ENCODE data around the gene DCTN4. TPM values are rescaled to one million over a fixed set of nuclear protein-coding genes. Genes with fewer than 3 reads are reported as not detected.

Gene DCTN4
- total RNA-seq, 2 donors from 2014 or later, result 40.8 to 45.2 TPM

DNA sequence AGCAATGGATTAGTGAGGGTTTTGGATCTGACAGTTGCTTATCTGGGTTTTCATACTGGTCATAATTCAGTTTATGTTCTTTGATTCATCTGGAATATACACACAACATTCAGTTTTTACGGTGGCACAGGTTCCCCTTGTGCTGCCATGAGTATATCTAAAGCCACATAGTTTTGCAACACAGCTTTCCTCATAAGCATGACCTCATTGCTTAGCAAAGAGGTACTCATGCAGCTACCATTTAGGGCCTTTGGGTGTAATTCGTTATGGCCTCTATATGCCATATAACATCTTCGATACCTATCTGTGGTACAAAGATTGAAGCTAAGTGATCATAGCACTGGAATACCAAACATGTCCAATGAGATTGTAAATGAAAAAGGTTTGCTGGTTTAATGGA, 55.1 kb downstream of the DCTN4 start:
- Histone ChIP-seq H3K27me3 (no peaks in the 10 kb centered on the region), H3K36me3 (peaks cover 2% of the 10 kb centered on the region), H3K4me1 (peaks cover 9% of the 10 kb centered on the region), H3K9me3 (no peaks in the 10 kb centered on the region), H3K27ac (no peak overlapping the region), H3K9ac (ENCODE audit: low read depth in 2 of 2, low read length in 2 of 2) (no peak overlapping the region), H3K4me3 (no peak overlapping the region)
- no peak for DNase-seq
- TF ChIP-seq, protein P1, sequence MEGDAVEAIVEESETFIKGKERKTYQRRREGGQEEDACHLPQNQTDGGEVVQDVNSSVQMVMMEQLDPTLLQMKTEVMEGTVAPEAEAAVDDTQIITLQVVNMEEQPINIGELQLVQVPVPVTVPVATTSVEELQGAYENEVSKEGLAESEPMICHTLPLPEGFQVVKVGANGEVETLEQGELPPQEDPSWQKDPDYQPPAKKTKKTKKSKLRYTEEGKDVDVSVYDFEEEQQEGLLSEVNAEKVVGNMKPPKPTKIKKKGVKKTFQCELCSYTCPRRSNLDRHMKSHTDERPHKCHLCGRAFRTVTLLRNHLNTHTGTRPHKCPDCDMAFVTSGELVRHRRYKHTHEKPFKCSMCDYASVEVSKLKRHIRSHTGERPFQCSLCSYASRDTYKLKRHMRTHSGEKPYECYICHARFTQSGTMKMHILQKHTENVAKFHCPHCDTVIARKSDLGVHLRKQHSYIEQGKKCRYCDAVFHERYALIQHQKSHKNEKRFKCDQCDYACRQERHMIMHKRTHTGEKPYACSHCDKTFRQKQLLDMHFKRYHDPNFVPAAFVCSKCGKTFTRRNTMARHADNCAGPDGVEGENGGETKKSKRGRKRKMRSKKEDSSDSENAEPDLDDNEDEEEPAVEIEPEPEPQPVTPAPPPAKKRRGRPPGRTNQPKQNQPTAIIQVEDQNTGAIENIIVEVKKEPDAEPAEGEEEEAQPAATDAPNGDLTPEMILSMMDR (IDR thresholded peaks at IDR 0.05), result no peak
- intact Hi-C loops (cut with DNase I), result loop anchor here (5.0 kb wide), 1 partner anchor 74 kb away; the partner anchor contains the start of gene SMIM3

DNA sequence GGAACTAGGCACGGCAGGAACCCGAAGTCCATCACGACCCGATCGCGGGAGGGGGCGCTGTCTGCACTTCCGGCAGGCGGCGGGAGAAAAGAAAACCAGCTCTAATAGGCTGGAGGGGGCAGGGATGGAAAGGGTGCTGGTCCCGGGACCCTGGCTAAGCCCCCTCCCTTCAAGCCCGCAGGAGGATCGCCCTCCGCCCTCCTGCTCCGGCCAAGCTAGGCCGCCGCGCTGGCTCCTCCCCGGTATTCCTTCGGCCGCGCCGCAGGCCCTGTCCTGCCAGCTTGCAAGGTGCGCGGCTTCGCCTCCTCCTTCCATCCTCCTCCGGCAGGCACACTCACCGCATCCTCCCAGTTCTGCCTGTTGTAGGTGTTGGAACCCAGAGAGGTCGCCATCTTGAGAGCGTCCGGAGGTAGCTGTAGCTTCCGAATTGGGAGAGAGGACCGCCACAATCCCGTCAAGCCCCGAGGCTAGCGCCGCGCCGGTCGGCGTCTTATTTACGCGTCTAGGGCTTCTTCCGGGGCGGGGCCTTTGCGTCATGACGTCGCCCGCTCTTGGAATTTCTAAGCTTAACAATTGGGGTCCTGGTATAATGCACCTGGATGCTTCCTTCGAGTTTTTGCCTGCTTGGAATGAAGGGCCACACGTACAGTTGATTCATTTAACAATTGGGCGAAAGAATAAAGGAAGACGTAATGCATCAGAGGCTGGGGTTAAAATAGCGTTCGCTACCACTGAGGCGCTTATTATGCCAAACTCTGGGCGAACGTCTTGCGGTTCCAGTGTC, 58.0 kb downstream of the DCTN4 start, which contains the start of gene RBM22:
Gene RBM22 (minus strand): TSS at position 469 of the 784 bp plus-strand sequence. CDS start 77 bp downstream, at position 392.
- Histone ChIP-seq H3K9ac (ENCODE audit: low read depth in 2 of 2, low read length in 2 of 2) (peak within 1 kb of the TSS; percentile 90 to 96), H3K4me3 (peak within 1 kb of the TSS; percentile 96), H3K36me3 (peaks cover 17% of the 10 kb centered on the region), H3K27me3 (no peaks in the 10 kb centered on the region), H3K9me3 (no peaks in the 10 kb centered on the region), H3K4me1 (peaks cover 9% of the 10 kb centered on the region), H3K27ac (peak within 1 kb of the TSS; percentile 93)
- TF ChIP-seq, protein P1 (IDR thresholded peaks at IDR 0.05), result peak; percentile 60
- DNase-seq, result peak; percentile 95
- intact Hi-C loops (cut with DNase I), result loop anchor here (5.0 kb wide), 1 partner anchor 77 kb away; the partner anchor contains the start of gene SMIM3

DNA sequence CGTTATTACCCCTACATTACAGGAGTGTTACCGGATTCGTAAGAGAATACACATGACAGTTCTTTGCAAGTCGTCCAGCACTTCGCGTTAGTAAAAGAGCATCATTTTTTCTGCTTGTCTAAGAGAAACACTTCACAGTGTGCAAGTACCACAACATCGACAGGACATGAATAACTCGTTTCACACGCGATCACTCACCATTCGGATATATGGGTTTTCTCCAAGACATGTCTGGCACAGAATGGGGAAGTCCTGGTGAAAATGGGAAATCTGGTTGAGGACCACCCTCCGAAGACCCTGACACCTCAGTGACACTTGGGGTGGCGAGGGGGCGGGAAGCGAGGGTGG, 58.6 kb downstream of the DCTN4 start:
- no peaks in the 10 kb centered on the region for H3K9me3 ChIP-seq
- TF ChIP-seq, protein P1 (IDR thresholded peaks at IDR 0.05), result no peak
- peak overlapping the region; percentile 93 for H3K27ac ChIP-seq
- H3K9ac ChIP-seq (ENCODE audit: low read depth in 2 of 2, low read length in 2 of 2), result peak overlapping the region; percentile 90 to 96
- no peaks in the 10 kb centered on the region for H3K27me3 ChIP-seq
- peak overlapping the region; percentile 96 for H3K4me3 ChIP-seq
- no peak for DNase-seq
- peaks cover 20% of the 10 kb centered on the region for H3K36me3 ChIP-seq
- intact Hi-C loops (cut with DNase I), result loop anchor here (5.0 kb wide), 1 partner anchor 77 kb away; the partner anchor contains the start of gene SMIM3
- H3K4me1 ChIP-seq, result peaks cover 9% of the 10 kb centered on the region

DNA sequence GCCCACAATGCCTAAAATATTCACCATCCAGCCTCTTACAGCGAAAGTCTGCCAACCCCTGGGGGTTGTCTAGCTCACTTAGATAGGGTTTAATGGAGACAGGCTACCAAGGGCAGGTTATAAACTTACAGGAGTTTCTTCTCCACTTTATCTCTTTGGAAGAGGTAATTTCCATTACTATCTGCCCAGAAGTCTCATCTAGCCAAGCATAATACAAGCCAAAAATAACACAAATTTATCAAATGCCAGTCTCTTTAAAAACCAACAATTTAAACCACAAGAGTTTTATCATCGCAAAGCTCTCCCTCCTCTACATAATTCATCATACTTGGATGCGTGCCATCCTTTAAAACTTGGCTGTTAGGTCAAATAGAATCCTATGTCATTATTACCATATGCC, 64.2 kb downstream of the DCTN4 start:
- H3K9me3 ChIP-seq, result no peaks in the 10 kb centered on the region
- H3K4me3 ChIP-seq, result no peak overlapping the region
- H3K36me3 ChIP-seq, result peaks cover 42% of the 10 kb centered on the region
- H3K27me3 ChIP-seq, result no peaks in the 10 kb centered on the region
- H3K9ac ChIP-seq (ENCODE audit: low read depth in 2 of 2, low read length in 2 of 2), result no peak overlapping the region
- intact Hi-C loops (cut with DNase I), result no loop called here
- no peak overlapping the region for H3K27ac ChIP-seq
- TF ChIP-seq, protein P1 (IDR thresholded peaks at IDR 0.05), result no peak
- DNase-seq, result no peak
- peaks cover 5% of the 10 kb centered on the region for H3K4me1 ChIP-seq

DNA sequence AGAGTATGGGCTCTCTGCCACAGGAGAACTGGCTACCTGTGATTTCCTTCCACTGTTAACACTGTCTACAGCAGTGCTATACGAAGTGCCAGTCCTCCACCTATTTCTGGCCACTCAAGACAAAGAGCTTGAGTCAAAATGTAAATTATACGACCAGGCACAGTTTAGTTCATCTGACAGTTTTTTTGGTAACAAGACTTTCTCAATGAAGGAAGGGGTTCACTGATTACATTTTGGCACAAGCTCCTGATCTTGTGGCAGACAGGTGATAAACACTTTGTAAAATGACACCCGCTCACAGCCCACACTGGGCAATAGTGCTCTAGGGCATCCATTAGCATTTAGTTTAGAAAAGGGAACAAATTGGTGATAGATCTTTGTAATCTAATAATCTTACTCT, 66.5 kb downstream of the DCTN4 start:
- Histone ChIP-seq H3K27me3 (no peaks in the 10 kb centered on the region), H3K4me1 (no peaks in the 10 kb centered on the region), H3K9ac (ENCODE audit: low read depth in 2 of 2, low read length in 2 of 2) (no peak overlapping the region), H3K9me3 (no peaks in the 10 kb centered on the region), H3K36me3 (peaks cover 39% of the 10 kb centered on the region), H3K27ac (no peak overlapping the region), H3K4me3 (no peak overlapping the region)
- no peak for DNase-seq
- intact Hi-C loops (cut with DNase I), result no loop called here
- TF ChIP-seq, protein P1 (IDR thresholded peaks at IDR 0.05), result no peak
